Kidney tubule cell (primary cell): ENCODE measurements around the gene PPOX.

Experiments used
- DNase-seq: peaks from one replicate; pipeline ENCODE4 v3.0.0-alpha.2; 2018; ENCODE audit warnings: low spot score

The PPOX gene

DNA sequence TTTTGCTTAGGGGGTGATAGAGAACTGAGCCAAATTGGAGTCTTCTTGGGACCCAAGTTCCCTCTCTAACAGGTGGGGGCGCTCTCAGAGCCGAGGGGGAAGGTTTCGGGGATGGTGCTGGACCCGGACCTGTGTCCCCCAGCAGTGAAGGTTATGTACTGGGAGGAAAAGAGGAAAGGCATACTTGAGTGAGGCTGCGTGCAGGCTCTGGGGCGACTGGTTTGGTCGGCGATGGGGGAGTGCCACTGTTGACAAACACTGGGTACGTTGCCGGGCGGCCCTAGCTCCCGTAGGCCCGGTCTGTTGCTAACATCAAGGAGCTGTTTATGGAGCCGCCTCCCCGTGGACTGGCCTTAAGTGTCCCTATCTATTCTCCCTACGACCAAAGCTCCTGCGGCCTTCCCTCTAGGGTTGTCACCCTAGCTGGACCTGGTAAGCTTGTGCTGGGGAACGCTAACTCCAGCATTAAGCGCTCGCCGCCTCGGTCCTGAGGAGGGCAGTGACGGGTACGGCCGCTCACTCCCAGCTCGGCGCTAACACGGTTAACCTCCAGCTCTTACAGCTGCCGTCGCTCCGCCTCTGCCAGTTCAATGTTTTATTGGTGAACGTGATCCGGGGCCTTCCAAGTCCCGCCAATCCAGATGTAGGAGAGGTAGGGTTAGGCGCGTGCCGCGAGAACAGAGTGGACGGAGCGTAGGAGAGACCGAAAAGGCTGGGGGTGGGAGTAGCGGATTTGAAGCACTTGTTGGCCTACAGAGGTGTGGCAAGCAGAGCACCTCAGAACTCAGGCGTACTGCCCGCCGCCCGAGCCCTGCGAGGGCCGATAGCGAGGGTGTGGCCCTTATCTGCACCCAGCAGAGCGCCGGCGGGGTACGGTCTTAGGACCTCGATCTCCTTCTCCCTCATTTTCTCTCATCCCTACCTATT lies at the start of gene PPOX:
PPOX (plus strand) TSS at position 685 of the 927 bp plus-strand sequence. CDS start 422 bp downstream, outside the sequence.
- peak; percentile 99 for DNase-seq

DNA sequence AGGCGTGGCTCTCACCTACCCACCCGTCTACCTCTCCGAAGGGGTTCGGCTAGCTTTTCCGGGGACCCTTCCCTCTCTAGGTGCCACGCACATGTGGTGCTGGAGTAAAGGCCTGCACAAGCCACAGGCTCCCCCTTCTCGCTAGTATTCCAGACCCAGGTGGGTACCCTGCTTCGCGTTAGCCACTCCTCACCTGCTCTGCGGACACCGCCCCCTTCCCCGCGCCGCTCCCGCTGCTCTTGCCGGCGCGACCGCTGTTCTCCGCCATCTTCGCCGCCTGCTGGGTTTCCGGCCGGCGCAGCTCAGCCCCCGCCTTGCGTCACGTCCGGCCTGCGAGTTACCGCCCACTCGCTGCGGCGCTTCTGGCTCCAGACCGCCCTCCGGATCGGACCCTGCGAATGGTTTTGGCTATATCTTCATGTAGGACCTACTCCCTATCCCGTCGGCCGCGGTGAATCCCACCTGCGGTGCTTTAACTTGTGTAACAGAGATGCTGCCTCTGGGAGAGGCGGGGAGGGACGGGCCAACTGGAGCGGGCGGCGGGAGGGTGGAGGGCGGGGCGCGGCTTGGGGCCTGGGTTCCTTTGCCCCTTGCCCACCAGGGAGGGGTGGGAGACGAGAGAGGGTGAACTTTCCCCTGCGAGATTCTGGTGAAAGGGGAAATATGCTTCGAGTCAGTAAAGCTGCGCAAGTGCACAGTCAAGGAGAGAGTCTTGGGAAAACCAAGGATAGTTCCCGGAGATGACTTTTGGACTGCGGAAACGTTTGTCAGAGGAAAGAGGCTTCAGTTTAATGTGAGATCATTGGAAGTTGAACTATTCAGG lies 48.3 kb upstream of the PPOX start, which contains the start of the genes NIT1 and PFDN2:
NIT1 (plus strand) TSS at position 347 of the 823 bp plus-strand sequence; CDS start at position 419, 72 bp downstream.
PFDN2 (minus strand) TSS at position 279 of the 823 bp plus-strand sequence; CDS start at position 268, 11 bp downstream.
- DNase-seq: peak; percentile 88

DNA sequence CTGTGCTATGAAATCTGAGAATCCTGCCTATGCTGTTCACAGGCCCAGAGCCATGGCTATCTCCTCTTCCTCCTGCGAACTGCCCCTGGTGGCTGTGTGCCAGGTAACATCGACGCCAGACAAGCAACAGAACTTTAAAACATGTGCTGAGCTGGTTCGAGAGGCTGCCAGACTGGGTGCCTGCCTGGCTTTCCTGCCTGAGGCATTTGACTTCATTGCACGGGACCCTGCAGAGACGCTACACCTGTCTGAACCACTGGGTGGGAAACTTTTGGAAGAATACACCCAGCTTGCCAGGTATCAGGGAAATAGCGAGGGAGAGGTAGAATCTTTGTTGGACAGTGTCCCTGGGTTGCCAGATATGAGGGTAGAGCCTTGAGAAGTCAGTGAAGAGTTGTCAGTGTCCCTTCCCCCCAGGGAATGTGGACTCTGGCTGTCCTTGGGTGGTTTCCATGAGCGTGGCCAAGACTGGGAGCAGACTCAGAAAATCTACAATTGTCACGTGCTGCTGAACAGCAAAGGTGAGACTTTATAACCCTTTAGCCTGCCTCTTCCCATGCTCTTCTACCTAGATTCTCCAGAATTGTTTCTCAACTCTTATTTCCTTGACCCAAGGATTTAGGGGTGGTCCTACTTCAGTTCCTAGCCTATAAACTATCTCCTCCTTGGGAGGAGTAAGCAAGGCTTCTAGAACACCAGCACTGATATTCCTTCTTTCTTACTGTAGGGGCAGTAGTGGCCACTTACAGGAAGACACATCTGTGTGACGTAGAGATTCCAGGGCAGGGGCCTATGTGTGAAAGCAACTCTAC lies 46.9 kb upstream of the PPOX start:
- peak; percentile 91 for DNase-seq

GRCh38 chr1:161121042-161121650 lies 45.1 kb upstream of the PPOX start:
- DNase-seq: no peak

DNA sequence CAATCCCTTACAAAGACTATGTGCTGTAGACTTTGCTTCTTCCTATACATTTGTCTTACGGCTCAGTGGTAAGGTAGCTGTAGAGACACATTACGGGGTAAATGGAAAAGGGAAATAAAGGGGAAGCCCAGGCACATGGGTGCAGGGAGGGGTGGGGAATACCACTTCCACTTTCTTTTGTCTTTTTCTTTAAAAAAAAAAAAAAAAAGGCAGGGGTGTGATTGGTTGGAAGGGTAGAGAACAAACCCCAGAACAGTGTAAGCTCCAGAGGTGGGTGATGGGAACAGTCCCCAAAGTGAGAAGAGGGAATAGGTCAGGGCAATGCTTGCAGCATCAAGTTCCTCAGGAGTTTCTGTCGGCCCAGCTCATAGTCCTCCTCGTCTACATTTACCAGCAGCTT lies 44.4 kb upstream of the PPOX start:
- no peak for DNase-seq

- no peak for DNase-seq
Measured at GRCh38 chr1:161122967-161123366, 43.3 kb upstream of the PPOX start.

DNA sequence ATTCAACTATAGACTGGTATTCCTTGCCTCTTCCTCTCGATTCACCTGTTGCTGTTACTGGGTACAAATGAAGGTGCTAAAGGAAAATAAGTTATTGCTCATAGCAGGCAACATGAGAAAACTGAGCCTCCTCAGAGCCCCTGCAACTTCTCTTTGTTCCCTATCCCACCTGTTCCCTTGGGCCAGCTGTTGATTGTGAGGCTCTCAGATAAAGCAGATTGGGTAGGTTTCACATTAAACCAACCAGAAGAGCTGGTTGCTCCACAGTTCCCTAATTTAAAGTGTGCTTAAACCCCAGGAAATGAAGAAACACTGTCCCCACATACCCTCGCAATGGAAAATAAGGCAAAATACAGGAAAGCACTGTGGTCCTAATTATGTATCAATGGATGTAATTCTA lies 38.6 kb upstream of the PPOX start:
- no peak for DNase-seq

DNA sequence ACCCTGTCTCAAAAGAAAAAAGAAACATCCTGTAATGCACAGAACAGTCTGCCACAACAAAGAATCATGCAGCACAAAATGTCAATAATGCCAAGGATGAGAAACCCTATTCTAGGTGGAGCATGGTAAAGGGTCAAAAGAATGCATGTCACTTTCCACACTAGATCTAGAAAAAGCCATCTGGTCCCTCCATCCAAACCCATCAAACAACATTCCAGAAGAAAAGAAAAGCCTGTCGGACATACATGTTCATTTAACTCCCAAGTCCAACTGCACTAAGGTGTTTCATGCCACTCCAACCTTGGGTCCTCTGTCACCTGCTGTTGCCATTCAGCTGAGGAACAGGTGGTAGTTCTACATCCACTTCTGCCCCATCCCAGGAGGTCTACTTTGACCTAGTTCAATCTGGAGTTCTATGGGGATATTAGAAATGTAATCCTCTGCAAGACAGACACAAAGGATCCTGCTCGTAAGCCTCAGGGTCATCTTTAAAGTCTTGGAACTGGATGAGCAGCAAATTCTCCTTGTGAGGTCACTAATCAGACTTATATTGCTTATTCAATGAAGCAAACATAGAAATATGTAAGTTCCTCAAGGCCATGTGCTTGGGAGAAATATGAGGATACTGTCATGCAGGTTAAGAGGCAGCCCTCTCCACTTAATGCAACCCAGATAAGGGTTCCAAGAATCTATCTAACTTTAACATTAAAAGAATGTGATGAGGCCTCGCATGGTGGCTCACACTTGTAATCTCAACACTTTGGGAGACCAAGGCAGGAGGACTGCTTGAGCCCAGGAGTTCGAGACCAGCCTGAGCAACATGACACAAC lies 37.4 kb upstream of the PPOX start:
- DNase-seq: no peak

- DNase-seq: no peak
Measured at GRCh38 chr1:161130266-161130665, 36.0 kb upstream of the PPOX start.

- DNase-seq: peak; percentile 9
Measured at GRCh38 chr1:161131523-161132409, 34.5 kb upstream of the PPOX start.

DNA sequence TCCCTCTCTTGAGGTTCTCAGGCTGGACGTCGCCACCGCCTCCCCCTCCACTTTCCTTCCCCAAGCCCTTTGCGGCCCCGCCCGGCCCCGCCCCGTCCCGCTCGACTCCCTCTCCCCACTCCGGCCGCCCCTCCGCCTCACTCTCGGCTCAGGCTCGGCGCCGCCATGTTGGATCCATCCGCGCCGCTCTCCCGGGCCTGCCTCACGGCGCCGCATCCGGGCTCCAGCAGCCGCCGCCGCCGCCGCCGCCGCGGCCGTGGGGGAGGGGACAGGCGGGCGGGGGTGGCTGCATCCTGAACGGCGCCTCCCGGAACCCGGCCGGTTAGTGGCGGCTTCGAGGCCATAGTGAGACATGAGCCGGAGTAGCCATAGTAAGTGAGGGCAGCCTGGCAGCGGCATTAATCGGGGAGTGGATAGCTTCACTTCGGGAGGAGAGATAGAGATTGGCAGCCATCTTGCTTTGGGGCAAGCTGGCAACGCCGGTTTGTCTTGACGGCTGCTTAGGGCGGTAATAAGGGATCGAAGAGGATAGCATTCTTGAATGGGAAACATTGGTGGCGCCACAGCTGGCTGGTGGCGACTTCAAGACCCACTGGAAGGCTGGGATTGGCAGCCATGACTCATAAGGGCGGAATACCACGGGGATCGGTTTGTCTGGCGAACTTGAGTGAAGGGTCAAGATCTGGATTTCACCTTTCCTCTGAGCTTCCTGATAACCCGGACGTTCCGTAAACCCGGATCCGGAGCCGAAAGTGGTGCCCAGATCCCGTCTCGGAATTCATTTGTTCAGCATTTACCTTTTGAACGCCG lies 33.6 kb upstream of the PPOX start, which contains the start of gene DEDD:
DEDD (minus strand) TSS at position 258 of the 810 bp plus-strand sequence. CDS start 8,205 bp downstream, outside the sequence.
- peak; percentile 99 for DNase-seq

GRCh38 chr1:161133220-161133740 lies 32.9 kb upstream of the PPOX start:
- no peak for DNase-seq

GRCh38 chr1:161137881-161138280 lies 28.3 kb upstream of the PPOX start:
- no peak for DNase-seq

DNA sequence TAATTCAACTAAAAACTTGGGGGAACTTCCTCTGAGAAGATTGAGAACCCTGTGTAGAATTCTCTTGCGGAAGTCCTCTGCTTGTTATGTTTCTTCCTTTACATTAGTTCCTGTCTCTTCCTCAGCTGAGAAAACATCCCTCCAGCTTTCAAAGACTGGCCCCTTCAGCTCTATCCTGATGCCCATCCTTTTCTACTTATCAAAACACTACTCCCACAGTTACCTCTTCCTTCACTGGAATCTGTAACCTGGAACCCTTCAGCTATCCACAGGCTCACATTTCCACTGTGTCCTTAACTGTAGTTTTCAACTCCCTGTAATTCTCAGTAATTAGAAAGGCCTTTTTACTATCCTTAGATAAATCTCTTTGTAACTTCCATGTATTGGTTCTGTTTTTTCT lies 27.8 kb upstream of the PPOX start:
- no peak for DNase-seq

DNA sequence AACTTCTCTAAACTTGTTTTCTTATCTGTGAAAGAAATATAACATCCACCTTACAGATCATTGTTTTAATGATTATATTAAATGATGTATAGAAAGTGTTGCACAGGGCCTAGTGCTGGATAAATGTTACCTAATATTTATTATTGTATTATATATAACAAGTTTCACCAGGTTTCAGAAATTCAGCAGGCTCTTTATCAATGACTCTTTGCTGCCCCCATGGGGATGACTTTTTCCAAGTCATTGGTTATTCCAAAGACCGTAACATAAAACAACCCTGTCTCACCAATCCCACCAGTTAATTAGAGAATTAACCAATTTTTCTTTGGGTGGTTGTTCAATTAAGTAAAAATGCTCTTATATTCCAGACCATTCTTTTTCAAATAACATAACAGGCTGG lies 26.5 kb upstream of the PPOX start:
- DNase-seq: peak; percentile 48

DNA sequence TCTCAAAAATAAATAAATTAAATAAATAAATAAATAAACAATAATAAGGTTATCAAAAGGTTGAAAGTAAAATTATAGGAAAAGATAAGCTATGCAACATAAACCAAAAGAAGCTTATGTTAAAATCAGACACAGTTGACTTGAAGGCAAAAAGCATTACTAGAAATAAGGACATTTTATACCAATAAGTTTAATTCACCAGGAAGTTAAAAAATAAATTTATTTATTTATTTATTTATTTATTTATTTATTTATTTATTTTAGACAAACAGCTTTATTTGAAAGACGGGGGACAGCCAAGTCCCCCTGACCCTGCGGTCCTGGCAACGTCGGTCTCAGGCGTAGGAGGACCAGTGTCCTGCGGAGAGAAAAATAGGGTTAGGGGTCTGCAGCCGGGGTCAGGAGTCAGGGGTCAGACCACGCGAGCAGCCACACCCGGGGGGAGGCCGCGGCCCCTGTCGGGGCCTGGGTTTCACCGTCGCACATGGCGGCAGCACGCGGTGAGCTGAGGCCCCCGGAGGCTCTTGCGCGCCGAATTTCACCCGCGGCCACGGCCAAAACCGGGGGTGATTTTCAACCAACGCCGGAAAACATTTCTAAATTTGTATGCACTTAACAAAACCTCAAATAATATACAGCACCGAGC lies 25.3 kb upstream of the PPOX start:
- DNase-seq: no peak

DNA sequence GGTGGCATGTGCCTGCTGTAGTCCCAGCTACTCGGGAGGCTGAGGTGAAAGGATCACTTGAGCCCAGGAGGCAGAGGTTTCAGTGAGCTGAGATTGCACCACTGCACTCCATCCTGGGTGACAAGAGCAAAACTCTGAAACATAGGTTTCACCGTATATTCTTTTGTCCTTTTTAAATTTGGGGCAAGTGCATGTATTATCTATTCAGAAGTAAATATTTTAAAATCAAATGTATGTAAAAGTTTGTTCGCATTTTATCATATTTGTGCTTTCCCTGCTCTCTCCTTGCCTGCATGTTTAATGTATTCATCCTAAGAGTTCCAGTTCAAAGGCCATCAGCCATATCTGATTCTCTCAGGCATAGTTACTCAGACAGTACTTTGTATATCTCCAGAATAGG lies 20.4 kb upstream of the PPOX start:
- DNase-seq: no peak

DNA sequence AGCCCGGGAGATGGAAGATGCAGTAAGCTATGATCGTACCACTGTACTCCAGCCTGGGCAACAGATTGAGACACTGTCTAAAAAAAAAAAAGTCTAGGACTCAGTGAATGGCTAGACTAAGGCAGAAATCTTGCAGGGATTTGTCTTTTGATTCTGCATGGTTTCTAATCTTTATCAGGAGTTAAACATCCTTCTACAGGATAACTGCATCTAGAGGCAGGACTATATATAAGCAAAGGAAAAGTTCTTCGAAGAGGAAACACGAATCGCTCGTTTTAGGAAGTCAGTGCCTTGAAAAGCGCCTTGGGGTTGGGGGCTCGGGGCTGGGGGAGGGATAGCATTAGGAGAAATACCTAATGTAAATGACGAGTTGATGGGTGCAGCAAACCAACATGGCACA lies 13.1 kb upstream of the PPOX start:
- DNase-seq: no peak
